OCI-LY3 (cell line): ENCODE measurements around the gene SPATS2.

Experiments used
- H2AFZ ChIP-seq: fragments of 200-600, 300-600 bp; shearing (Covaris generic); 2 replicates; pipeline ENCODE4 v1.6.0; 2014; ENCODE audit warnings: antibody characterized with exemption, low read depth, low read length
- H3K27ac ChIP-seq: fragments of 200-600, 300-600 bp; sonication (generic); 2 replicates; pipeline ENCODE4 v1.5.1; 2014; ENCODE audit warnings: mild to moderate bottlenecking, low read length, moderate library complexity, mixed read lengths
- H3K27me3 ChIP-seq: fragments of 200-600, 300-600 bp; sonication (generic); 2 replicates; pipeline ENCODE4 v1.6.1; 2014; ENCODE audit warnings: low read depth, low read length, mixed read lengths
- H3K36me3 ChIP-seq: fragments of 200-600, 300-600 bp; sonication (generic); replicated peaks from 2 replicates; pipeline ENCODE3; 2014; ENCODE audit warnings: low read depth, low read length, mixed read lengths
- H3K4me1 ChIP-seq: fragments of 300-600, 200-600 bp; sonication (generic); 2 replicates; pipeline ENCODE4 v1.6.1; 2014; ENCODE audit warnings: low read length, mixed read lengths
- H3K4me2 ChIP-seq: fragments of 200-600, 300-600 bp; sonication (generic); 2 replicates; pipeline ENCODE4 v1.6.1; 2014; ENCODE audit warnings: low read length, mixed read lengths
- H3K4me3 ChIP-seq: fragments of 300-600, 200-600 bp; sonication (generic); 2 replicates; pipeline ENCODE4 v1.5.1; 2014; ENCODE audit warnings: antibody characterized with exemption, mild to moderate bottlenecking, low read length, moderate library complexity
- H3K79me2 ChIP-seq: fragments of 300-600, 200-600 bp; shearing (Covaris generic); 2 replicates; pipeline ENCODE4 v1.6.1; 2014; ENCODE audit warnings: mild to moderate bottlenecking, low read length, mixed read lengths
- H3K9ac ChIP-seq: fragments of 300-600, 200-600 bp; shearing (Covaris generic); 2 replicates; pipeline ENCODE4 v1.6.0; 2014; ENCODE audit warnings: mild to moderate bottlenecking, low read length, moderate library complexity
- H3K9me3 ChIP-seq: fragments of 200-600, 300-600 bp; shearing (Covaris generic); 2 replicates; pipeline ENCODE4 v1.6.1; 2014; ENCODE audit warnings: low read length, mixed read lengths; ENCODE audit not compliant: insufficient read depth
- H4K20me1 ChIP-seq: fragments of 200-600, 300-600 bp; sonication (generic); 2 replicates; pipeline ENCODE4 v1.6.1; 2016; ENCODE audit warnings: low read length, mixed read lengths; ENCODE audit not compliant: insufficient read depth
- EZH2phosphoT487 ChIP-seq: fragments of 200-600 bp; shearing (Covaris generic); IDR thresholded peaks from 2 replicates; pipeline ENCODE4 v1.6.1; 2018; ENCODE audit warnings: antibody characterized with exemption, mixed run types, low read depth
- TF ChIP-seq, protein P1 (sequence below): fragments of 200-600, 300-600 bp; sonication (generic); IDR thresholded peaks from 2 replicates; pipeline ENCODE4 v1.5.1; 2014; ENCODE audit warnings: antibody characterized with exemption, low read length, low read depth

The SPATS2 gene

DNA sequence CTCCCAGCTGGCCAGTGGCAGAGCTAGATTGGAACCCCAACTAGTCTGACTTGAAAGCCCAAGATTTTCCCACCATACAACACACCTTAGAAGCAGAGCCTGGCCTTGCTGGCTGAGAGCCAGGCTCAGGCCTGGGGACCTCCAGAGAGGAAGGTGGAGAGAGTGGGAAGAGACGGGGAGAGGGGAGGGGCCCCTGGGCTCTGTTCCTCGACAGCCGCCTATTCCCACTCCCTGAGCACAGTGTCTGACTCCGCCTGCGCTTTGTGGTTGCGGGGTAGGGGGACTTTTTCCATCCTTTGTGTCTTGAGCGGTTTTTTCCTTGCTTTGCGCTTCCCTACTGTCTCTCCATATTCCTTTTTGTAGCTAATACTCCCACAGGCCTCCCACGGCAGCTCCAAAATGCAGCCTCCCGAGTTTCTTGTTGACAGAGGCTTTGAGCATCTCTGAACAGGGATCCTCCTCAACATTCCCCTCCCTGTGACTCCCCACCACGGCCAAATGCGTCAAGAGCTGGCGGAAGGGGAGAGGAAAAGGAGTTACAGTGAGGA, 167.5 kb downstream of the SPATS2 start:
- Histone ChIP-seq H3K27me3 (peaks cover 14% of the 10 kb centered on the region), H3K9ac (no peak overlapping the region), H3K4me1 (peaks cover 15% of the 10 kb centered on the region; the same call in 1 of the 2 replicates), H3K4me2 (no peak overlapping the region), H3K36me3 (no peaks in the 10 kb centered on the region), H3K79me2 (no peaks in the 10 kb centered on the region), H3K9me3 (no peaks in the 10 kb centered on the region), H4K20me1 (no peaks in the 10 kb centered on the region), H3K4me3 (no peak overlapping the region), H3K27ac (no peak overlapping the region), H2AFZ (no peak overlapping the region)
- TF ChIP-seq EZH2phosphoT487 = no peak
- TF ChIP-seq, protein P1, sequence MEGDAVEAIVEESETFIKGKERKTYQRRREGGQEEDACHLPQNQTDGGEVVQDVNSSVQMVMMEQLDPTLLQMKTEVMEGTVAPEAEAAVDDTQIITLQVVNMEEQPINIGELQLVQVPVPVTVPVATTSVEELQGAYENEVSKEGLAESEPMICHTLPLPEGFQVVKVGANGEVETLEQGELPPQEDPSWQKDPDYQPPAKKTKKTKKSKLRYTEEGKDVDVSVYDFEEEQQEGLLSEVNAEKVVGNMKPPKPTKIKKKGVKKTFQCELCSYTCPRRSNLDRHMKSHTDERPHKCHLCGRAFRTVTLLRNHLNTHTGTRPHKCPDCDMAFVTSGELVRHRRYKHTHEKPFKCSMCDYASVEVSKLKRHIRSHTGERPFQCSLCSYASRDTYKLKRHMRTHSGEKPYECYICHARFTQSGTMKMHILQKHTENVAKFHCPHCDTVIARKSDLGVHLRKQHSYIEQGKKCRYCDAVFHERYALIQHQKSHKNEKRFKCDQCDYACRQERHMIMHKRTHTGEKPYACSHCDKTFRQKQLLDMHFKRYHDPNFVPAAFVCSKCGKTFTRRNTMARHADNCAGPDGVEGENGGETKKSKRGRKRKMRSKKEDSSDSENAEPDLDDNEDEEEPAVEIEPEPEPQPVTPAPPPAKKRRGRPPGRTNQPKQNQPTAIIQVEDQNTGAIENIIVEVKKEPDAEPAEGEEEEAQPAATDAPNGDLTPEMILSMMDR = no peak

DNA sequence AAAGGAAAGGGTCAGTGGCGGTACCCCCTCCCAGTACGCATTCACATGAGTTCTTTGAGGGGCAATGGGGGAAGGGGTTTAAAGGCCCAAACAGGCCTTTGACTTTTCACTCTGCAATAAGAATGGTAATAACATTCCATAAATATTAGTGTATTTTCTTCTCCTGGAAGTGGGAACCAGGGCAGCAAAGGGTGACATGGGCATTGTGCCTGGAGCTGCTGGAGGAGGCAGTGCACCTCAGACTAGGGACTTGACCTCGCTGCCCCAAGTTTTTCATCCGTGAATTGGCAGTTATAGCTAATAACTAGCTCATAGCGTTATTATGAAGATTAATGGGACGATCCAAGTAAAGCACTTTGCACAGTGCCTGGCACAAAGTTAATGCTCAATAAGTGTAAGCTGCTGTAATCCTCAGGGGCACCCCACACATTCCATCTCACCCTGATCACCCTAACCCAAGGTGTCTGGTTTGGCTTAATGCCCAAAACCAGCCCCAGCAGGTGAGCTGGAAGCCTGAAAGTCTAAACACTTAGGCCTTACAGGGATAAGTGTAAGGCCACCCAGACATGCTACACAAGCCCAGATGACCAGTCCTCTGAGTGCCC, 168.8 kb downstream of the SPATS2 start:
- Histone ChIP-seq H3K4me2 (no peak overlapping the region), H3K9ac (no peak overlapping the region), H3K36me3 (no peaks in the 10 kb centered on the region), H3K79me2 (no peaks in the 10 kb centered on the region), H3K4me3 (no peak overlapping the region), H3K9me3 (no peaks in the 10 kb centered on the region), H2AFZ (no peak overlapping the region), H3K4me1 (peaks cover 15% of the 10 kb centered on the region; the same call in 1 of the 2 replicates), H3K27ac (no peak overlapping the region), H4K20me1 (no peaks in the 10 kb centered on the region), H3K27me3 (peaks cover 14% of the 10 kb centered on the region)
- TF ChIP-seq, protein P1 = no peak
- no peak for TF ChIP-seq EZH2phosphoT487

DNA sequence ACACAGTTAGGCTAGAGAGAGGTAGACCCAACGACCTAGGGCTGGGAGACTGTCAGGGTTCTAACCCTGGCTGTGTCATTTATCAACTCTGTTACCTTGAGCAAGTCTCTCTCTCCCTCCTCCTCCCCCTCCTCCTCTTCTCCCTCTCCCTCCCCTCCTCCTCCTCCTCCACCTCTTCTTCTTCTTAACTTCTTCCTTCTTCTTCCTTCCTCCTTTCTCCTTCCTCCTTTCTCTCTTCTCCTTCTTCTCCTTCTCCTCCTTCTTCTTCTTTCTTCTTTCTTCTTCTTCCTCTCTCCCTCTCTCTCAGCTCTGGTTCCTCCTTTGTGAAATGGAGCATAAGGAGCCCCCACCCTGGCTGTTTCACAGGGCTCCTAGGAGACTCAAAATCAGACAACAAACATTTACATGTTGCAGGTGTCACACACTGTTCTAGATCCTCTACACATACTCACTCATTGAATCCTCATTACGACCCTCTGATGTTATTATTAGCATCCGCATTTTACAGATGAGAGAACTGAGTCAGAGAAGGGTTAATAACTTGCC, 169.3 kb downstream of the SPATS2 start:
- H3K9me3 ChIP-seq = no peaks in the 10 kb centered on the region
- H3K4me1 ChIP-seq = peaks cover 15% of the 10 kb centered on the region; the same call in 1 of the 2 replicates
- H3K9ac ChIP-seq = no peak overlapping the region
- H3K27me3 ChIP-seq = peaks cover 14% of the 10 kb centered on the region
- H4K20me1 ChIP-seq = no peaks in the 10 kb centered on the region
- no peak overlapping the region for H3K4me3 ChIP-seq
- no peak overlapping the region for H3K27ac ChIP-seq
- H3K4me2 ChIP-seq = no peak overlapping the region
- no peak for TF ChIP-seq EZH2phosphoT487
- TF ChIP-seq, protein P1 = no peak
- no peaks in the 10 kb centered on the region for H3K36me3 ChIP-seq
- H3K79me2 ChIP-seq = no peaks in the 10 kb centered on the region
- H2AFZ ChIP-seq = no peak overlapping the region

DNA sequence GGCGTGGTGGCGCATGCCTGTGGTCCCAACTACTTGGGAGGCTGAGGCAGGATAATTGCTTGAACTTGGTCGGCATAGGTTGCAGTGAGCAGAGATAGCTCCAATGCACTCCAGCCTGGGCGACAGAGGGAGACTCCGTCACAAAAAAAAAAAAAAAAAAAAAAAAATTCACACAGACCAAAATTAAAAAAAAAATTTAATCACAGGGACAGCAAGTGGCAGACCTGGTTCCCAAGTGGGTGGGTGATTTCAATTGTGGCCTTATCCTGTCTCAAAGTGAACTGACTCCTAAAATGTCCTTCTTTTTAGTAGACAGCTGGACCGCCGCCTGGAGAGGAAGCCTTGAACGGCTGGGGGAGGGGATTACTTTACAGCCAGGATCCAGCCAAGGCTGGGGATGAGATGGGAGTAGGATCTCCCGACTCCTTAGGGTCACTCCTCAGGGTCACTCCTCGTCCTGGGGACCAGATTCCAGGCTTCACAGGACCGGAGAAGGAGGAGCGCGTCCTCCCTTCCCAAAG, 170.0 kb downstream of the SPATS2 start:
- H3K36me3 ChIP-seq = no peaks in the 10 kb centered on the region
- no peaks in the 10 kb centered on the region for H3K9me3 ChIP-seq
- H3K4me1 ChIP-seq = peaks cover 15% of the 10 kb centered on the region; the same call in 1 of the 2 replicates
- no peak overlapping the region for H3K27ac ChIP-seq
- no peak overlapping the region for H3K9ac ChIP-seq
- peak overlapping the region; percentile 72 for H3K4me3 ChIP-seq
- H3K79me2 ChIP-seq = no peaks in the 10 kb centered on the region
- TF ChIP-seq, protein P1 = no peak
- no peak for TF ChIP-seq EZH2phosphoT487
- H2AFZ ChIP-seq = no peak overlapping the region
- H4K20me1 ChIP-seq = no peaks in the 10 kb centered on the region
- peak overlapping the region; percentile 81 for H3K4me2 ChIP-seq
- peaks cover 14% of the 10 kb centered on the region for H3K27me3 ChIP-seq
